OCI-LY1 (cell line): Measurements from ENCODE around the gene OR2T3.
"Not testable (repeated sequence)": the region's sequence is repeated elsewhere in the genome, so short reads cannot be mapped to it uniquely, and the experiment has no call there.

Experiments
- EZH2 ChIP-seq: fragments of 200-600 bp; sonication (generic), shearing (Covaris generic); IDR thresholded peaks from 2 replicates; pipeline ENCODE4 v1.8.0; 2017; ENCODE audit warnings: borderline replicate concordance, mixed run types, mild to moderate bottlenecking, antibody characterized with exemption, low read length, moderate library complexity, mixed read lengths
- TF ChIP-seq, protein P1 (sequence below): fragments of 200-600 bp; sonication (generic), shearing (Covaris generic); IDR thresholded peaks from 2 replicates; pipeline ENCODE4 v1.5.1; 2017; ENCODE audit warnings: mild to moderate bottlenecking, antibody characterized with exemption, low read length, moderate library complexity, mixed read lengths

DNA sequence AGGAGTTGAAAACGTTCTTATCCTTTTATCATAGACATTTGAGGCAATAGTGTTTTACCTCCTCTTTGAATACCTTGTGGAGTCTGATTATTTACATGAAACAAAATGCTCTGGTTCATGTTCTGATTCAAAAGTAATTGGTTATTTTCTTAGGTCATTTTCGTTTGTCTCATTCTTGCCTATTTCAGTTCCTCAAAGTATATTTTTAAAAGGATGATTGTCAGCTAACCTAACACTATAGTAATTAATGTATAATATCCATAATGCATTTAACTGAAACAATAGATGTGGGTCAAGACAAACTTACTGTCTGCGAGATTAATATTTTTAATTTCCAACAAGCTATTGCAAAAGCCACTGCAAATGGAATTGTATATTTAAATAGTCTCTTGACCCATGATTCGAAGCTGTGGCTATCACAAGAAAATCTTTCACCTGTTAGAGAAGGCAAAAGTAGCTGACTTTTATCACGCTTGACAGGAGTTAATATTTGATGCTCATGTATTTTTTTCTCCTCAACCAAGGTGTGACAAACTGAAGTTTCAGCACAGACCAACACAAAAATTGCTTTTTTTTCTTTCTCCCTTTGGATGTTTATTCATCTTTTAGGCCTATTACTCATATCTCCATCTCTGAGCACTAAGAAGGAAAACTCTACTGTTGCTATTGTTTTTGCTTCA is 22.5 kb upstream of the OR2T3 start:
- TF ChIP-seq, protein P1, sequence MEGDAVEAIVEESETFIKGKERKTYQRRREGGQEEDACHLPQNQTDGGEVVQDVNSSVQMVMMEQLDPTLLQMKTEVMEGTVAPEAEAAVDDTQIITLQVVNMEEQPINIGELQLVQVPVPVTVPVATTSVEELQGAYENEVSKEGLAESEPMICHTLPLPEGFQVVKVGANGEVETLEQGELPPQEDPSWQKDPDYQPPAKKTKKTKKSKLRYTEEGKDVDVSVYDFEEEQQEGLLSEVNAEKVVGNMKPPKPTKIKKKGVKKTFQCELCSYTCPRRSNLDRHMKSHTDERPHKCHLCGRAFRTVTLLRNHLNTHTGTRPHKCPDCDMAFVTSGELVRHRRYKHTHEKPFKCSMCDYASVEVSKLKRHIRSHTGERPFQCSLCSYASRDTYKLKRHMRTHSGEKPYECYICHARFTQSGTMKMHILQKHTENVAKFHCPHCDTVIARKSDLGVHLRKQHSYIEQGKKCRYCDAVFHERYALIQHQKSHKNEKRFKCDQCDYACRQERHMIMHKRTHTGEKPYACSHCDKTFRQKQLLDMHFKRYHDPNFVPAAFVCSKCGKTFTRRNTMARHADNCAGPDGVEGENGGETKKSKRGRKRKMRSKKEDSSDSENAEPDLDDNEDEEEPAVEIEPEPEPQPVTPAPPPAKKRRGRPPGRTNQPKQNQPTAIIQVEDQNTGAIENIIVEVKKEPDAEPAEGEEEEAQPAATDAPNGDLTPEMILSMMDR = not testable (repeated sequence)
- TF ChIP-seq EZH2 = not testable (repeated sequence)
